Progenitor cell of endocrine pancreas (in vitro differentiated cells): Measurements from ENCODE around the gene MEDAG. TPM values are rescaled to one million over a fixed set of nuclear protein-coding genes. Genes with fewer than 3 reads are reported as not detected.

Experiments
- DNase-seq: peaks from one replicate; pipeline ENCODE4 v3.0.0; 2021; ENCODE audit warnings: low spot score; ENCODE audit not compliant: unreplicated experiment
- H3K27ac Mint-ChIP-seq: 2 replicates; pipeline ENCODE4 v1.8.0; 2021; ENCODE audit warnings: mild to moderate bottlenecking, moderate library complexity, mixed read lengths
- H3K27me3 Mint-ChIP-seq: 2 replicates; pipeline ENCODE4 v1.8.0; 2021; ENCODE audit warnings: mixed read lengths
- H3K36me3 Mint-ChIP-seq: 2 replicates; pipeline ENCODE4 v1.8.0; 2022; ENCODE audit warnings: mixed read lengths; ENCODE audit not compliant: insufficient read depth
- H3K4me1 Mint-ChIP-seq: 2 replicates; pipeline ENCODE4 v1.8.0; 2021; ENCODE audit warnings: low read depth, mixed read lengths
- H3K4me3 Mint-ChIP-seq: 2 replicates; pipeline ENCODE4 v1.8.0; 2021; ENCODE audit warnings: low read depth, mild to moderate bottlenecking, moderate library complexity, mixed read lengths
- H3K9me3 Mint-ChIP-seq: 2 replicates; pipeline ENCODE4 v1.8.0; 2021; ENCODE audit warnings: low read depth, mixed read lengths
- CTCF ChIP-seq: fragments of 200-600 bp; sonication (generic); IDR thresholded peaks from one replicate; pipeline ENCODE4 v1.5.0; 2021; ENCODE audit warnings: antibody characterized with exemption, mild to moderate bottlenecking; ENCODE audit not compliant: unreplicated experiment
- long read RNA-seq: library from polyadenylated mRNA; unstranded; transcript quantifications from one replicate; pipeline ENCODE4 v2.0.0, GENCODE V29; 2020
- total RNA-seq: library from RNA; stranded (reverse); gene quantifications from 2 replicates; pipeline ENCODE4 v1.2.1, GENCODE V29; 2021

The MEDAG gene
- not detected in 2 replicates for total RNA-seq
- long read RNA-seq = 0 reads

GRCh38 chr13:30905932-30906383 is at the start of gene MEDAG:
TSS of gene MEDAG (plus strand) at chr13:30906271. CDS start at chr13:30906516, 245 bp downstream.
- H3K4me3 Mint-ChIP-seq = peak within 1 kb of the TSS; percentile 50
- H3K9me3 Mint-ChIP-seq = no peaks in the 10 kb centered on the region
- H3K27ac Mint-ChIP-seq = no peak within 1 kb of the TSS
- H3K36me3 Mint-ChIP-seq = no peaks in the 10 kb centered on the region
- peaks cover 8% of the 10 kb centered on the region for H3K4me1 Mint-ChIP-seq
- no peak for DNase-seq
- H3K27me3 Mint-ChIP-seq = peaks cover 70% of the 10 kb centered on the region
- TF ChIP-seq CTCF = no peak

GRCh38 chr13:30857018-30857417 is 49.1 kb upstream of the MEDAG start:
- no peak for TF ChIP-seq CTCF
- Mint-ChIP-seq H3K4me3 (no peak overlapping the region), H3K27me3 (peaks cover 11% of the 10 kb centered on the region), H3K9me3 (peaks cover 5% of the 10 kb centered on the region), H3K27ac (no peak overlapping the region), H3K36me3 (no peaks in the 10 kb centered on the region), H3K4me1 (peaks cover 11% of the 10 kb centered on the region)
- no peak for DNase-seq

- DNase-seq = no peak
- Mint-ChIP-seq H3K4me1 (peaks cover 11% of the 10 kb centered on the region), H3K27ac (no peak overlapping the region), H3K36me3 (no peaks in the 10 kb centered on the region), H3K4me3 (no peak overlapping the region), H3K27me3 (peaks cover 14% of the 10 kb centered on the region), H3K9me3 (peaks cover 1% of the 10 kb centered on the region)
- TF ChIP-seq CTCF = no peak
These were observed 48.4 kb upstream of the MEDAG start for GRCh38 chr13:30857636-30858035.

GRCh38 chr13:30859326-30859725 is 46.7 kb upstream of the MEDAG start:
- no peak for TF ChIP-seq CTCF

GRCh38 chr13:30861163-30861562 is 44.9 kb upstream of the MEDAG start:
- no peak overlapping the region for H3K27ac Mint-ChIP-seq
- DNase-seq = no peak
- no peaks in the 10 kb centered on the region for H3K9me3 Mint-ChIP-seq
- TF ChIP-seq CTCF = no peak
- H3K4me3 Mint-ChIP-seq = no peak overlapping the region
- peaks cover 25% of the 10 kb centered on the region for H3K4me1 Mint-ChIP-seq
- H3K27me3 Mint-ChIP-seq = peaks cover 35% of the 10 kb centered on the region
- H3K36me3 Mint-ChIP-seq = no peaks in the 10 kb centered on the region

More at GRCh38 chr13:30859326-30859725, 46.7 kb upstream of the MEDAG start:
- Mint-ChIP-seq H3K36me3 (no peaks in the 10 kb centered on the region), H3K4me1 (peaks cover 17% of the 10 kb centered on the region), H3K9me3 (no peaks in the 10 kb centered on the region), H3K27me3 (peaks cover 31% of the 10 kb centered on the region), H3K4me3 (no peak overlapping the region), H3K27ac (no peak overlapping the region)
- DNase-seq = no peak
